ENCODE results near the gene TNFRSF21.
"Not testable (repeated sequence)": the region's sequence is repeated elsewhere in the genome, so short reads cannot be mapped to it uniquely, and the experiment has no call there.

TNFRSF21 gene

DNA sequence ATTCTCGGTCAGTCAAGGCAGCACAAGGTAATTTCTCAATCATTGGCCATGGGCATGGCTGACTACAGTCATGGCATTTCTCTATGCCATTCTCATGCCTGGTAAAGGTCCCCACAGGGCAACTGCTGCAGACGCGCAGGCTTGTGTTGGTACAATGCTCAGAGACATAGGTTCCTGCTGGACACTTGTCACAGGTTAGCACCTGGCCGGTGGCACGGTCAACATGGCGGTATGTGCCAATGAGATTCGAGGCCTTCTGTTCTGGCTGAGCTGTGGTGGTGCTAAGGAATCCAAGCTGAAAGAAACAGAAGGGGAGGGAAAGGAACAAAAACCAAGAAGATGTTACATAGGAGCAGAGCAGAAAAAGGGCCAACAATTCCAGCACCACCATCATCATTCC lies 23.4 kb downstream of the TNFRSF21 start:
- TF ChIP-seq CTCF (IDR thresholded peaks at IDR 0.05; ENCODE audit: extremely low read depth, missing control alignments): no peak
- no peak for DNase-seq (ENCODE audit: low spot score)

DNA sequence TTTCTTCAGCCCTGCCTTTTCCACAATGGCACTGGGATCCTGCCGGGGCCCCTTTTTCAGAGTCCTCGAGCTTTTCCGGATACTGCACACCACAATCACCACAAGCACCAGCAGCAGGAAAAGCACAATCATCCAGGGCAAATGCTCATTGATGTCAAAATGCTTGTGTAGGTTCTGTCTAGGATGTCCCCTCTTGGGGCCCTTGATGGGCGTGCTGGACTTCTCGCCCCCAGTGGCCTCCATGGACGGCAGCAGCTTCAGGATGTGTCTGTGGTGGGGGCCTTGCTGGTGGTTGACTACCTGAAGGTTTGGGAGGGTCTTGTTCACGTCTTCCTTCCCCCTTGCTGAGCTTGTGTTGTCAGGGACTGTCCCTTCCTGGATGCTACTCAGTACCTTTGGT lies 25.7 kb downstream of the TNFRSF21 start:
- DNase-seq (ENCODE audit: low spot score): no peak
- TF ChIP-seq CTCF (IDR thresholded peaks at IDR 0.05; ENCODE audit: extremely low read depth, missing control alignments): no peak

DNA sequence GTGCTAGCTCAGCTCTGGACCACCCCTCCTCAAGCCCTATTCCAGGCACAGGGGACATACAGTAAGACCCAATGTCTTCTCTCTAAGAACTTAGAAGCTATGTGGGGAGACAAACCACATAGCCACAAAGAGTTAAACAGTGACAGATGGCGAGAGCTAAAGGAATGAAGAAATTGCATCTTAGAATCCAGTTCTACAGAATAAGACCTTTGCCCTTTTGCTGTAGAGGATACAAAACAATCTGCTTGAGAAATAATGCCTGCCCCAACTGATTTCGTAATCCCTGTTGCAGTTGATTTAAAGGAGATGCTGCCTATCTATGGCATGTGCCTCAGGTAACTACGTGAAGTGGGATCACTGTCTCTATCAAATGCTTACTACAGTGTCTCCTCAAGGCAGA lies 31.2 kb downstream of the TNFRSF21 start:
- no peak for DNase-seq (ENCODE audit: low spot score)
- TF ChIP-seq CTCF (IDR thresholded peaks at IDR 0.05; ENCODE audit: extremely low read depth, missing control alignments): no peak

- no peak for DNase-seq (ENCODE audit: low spot score)
- TF ChIP-seq CTCF (IDR thresholded peaks at IDR 0.05; ENCODE audit: extremely low read depth, missing control alignments): no peak
These were observed 32.0 kb downstream of the TNFRSF21 start for GRCh38 chr6:47277702-47278101.

DNA sequence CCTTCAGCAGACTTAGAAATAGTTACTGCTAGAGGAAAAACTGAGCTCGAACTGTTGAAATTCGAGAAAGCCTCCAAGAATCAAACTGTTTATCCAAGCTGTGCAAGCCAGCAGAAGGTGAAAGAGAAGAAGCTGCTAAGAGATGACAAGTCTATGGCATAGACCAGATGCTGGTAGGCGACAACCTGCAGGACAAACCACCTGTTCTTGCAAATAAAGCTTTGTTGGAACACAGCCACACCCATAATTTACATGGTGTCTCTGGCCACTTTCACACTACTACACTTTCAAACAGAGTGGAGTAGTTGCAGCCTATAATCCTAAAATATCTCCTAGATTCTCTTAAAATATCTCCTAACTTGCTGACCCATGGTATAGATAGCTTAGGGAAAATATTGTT lies 33.3 kb downstream of the TNFRSF21 start:
- TF ChIP-seq CTCF (IDR thresholded peaks at IDR 0.05; ENCODE audit: extremely low read depth, missing control alignments): no peak

GRCh38 chr6:47275640-47276039 lies 34.1 kb downstream of the TNFRSF21 start:
- DNase-seq (ENCODE audit: low spot score): no peak
- no peak for TF ChIP-seq CTCF (IDR thresholded peaks at IDR 0.05; ENCODE audit: extremely low read depth, missing control alignments)

More for the DNA sequence above, 33.3 kb downstream of the TNFRSF21 start:
- no peak for DNase-seq (ENCODE audit: low spot score)

GRCh38 chr6:47275132-47275531 lies 34.6 kb downstream of the TNFRSF21 start:
- not testable (repeated sequence) for DNase-seq (ENCODE audit: low spot score)

- no peak for TF ChIP-seq CTCF (IDR thresholded peaks at IDR 0.05; ENCODE audit: extremely low read depth, missing control alignments)
- DNase-seq (ENCODE audit: low spot score): no peak
These were observed 41.0 kb downstream of the TNFRSF21 start for GRCh38 chr6:47268572-47269187.
